Upper lobe of right lung (tissue), 1 donor: Measurements from ENCODE around the gene ZNF236. TPM values are rescaled to one million over a fixed set of nuclear protein-coding genes. Genes with fewer than 3 reads are reported as not detected.

Experiments
- ATAC-seq: fragments of 200-7000 bp; cut with Tn5 transposase; one replicate; pipeline ENCODE4 v1.9.1; 2020; ENCODE audit warnings: mild to moderate bottlenecking, moderate library complexity
- DNase-seq: peaks from one replicate; pipeline ENCODE4 v3.0.0-alpha.2; 2020
- H3K27ac ChIP-seq: fragments of 200-600 bp; one replicate; pipeline ENCODE4 v1.8.0; 2022
- H3K27me3 ChIP-seq: fragments of 200-600 bp; one replicate; pipeline ENCODE4 v1.8.0; 2022; ENCODE audit warnings: mild to moderate bottlenecking
- H3K36me3 ChIP-seq: fragments of 200-600 bp; one replicate; pipeline ENCODE4 v1.8.0; 2022
- H3K4me1 ChIP-seq: fragments of 200-600 bp; one replicate; pipeline ENCODE4 v1.8.0; 2022
- H3K4me3 ChIP-seq: fragments of 200-600 bp; one replicate; pipeline ENCODE4 v1.8.0; 2022; ENCODE audit warnings: mild to moderate bottlenecking
- H3K9me3 ChIP-seq: fragments of 200-600 bp; one replicate; pipeline ENCODE4 v1.8.0; 2022
- CTCF ChIP-seq: fragments of 200-600 bp; IDR thresholded peaks from one replicate; pipeline ENCODE4 v1.8.0; 2022; ENCODE audit warnings: antibody characterized with exemption
- intact Hi-C: fragments of 100-400 bp; cut with DNase I; formaldehyde crosslinking; loops from one replicate; pipeline ENCODE4 v1.11.0; 2022
- total RNA-seq: library from RNA; stranded (reverse); fragmentation: NEBNext Ultra II Directional; extraction: Animal tissue kit (Norgen Biotek cat#: 25700); gene quantifications from one replicate; pipeline ENCODE4 v1.2.1, GENCODE V29; 2021
- donor health status: DM: no; HTN: yes; CAD: no; lungs with severe emphysema.

The ZNF236 gene
- total RNA-seq, 1 donor from 2014 or later, result 14.9 TPM

GRCh38 chr18:76878426-76878825 is 56.1 kb downstream of the ZNF236 start:
- Histone ChIP-seq H3K27ac (no peak overlapping the region), H3K27me3 (no peaks in the 10 kb centered on the region), H3K9me3 (no peaks in the 10 kb centered on the region), H3K36me3 (peaks cover 53% of the 10 kb centered on the region), H3K4me1 (no peaks in the 10 kb centered on the region), H3K4me3 (no peak overlapping the region)
- intact Hi-C loops, result loop anchor here (10.0 kb wide), 1 partner anchor 74 kb away; no protein-coding TSS in a partner anchor
- DNase-seq, result no peak
- no peak for TF ChIP-seq CTCF
- no peak for ATAC-seq

GRCh38 chr18:76880026-76880425 is 57.7 kb downstream of the ZNF236 start:
- intact Hi-C loops, result no loop called here
- H3K27ac ChIP-seq, result no peak overlapping the region
- TF ChIP-seq CTCF, result no peak

GRCh38 chr18:76881744-76882143 is 59.4 kb downstream of the ZNF236 start:
- ATAC-seq (no peak), DNase-seq (no peak)
- Histone ChIP-seq H3K27me3 (no peaks in the 10 kb centered on the region), H3K4me3 (no peak overlapping the region), H3K27ac (no peak overlapping the region), H3K36me3 (peaks cover 72% of the 10 kb centered on the region), H3K9me3 (no peaks in the 10 kb centered on the region), H3K4me1 (no peaks in the 10 kb centered on the region)
- no peak for TF ChIP-seq CTCF
- intact Hi-C loops, result no loop called here

More at GRCh38 chr18:76880026-76880425, 57.7 kb downstream of the ZNF236 start:
- Histone ChIP-seq H3K4me3 (no peak overlapping the region), H3K27me3 (no peaks in the 10 kb centered on the region), H3K36me3 (peaks cover 67% of the 10 kb centered on the region), H3K9me3 (no peaks in the 10 kb centered on the region), H3K4me1 (no peaks in the 10 kb centered on the region)
- no peak for DNase-seq
- ATAC-seq, result no peak

- intact Hi-C loops, result no loop called here
- no peak for ATAC-seq
- DNase-seq, result no peak
- Histone ChIP-seq H3K27ac (no peak overlapping the region), H3K36me3 (peaks cover 70% of the 10 kb centered on the region), H3K27me3 (no peaks in the 10 kb centered on the region), H3K4me3 (no peak overlapping the region), H3K9me3 (no peaks in the 10 kb centered on the region), H3K4me1 (no peaks in the 10 kb centered on the region)
- TF ChIP-seq CTCF, result no peak
These were observed 59.8 kb downstream of the ZNF236 start for GRCh38 chr18:76882146-76882545.

- Histone ChIP-seq H3K4me1 (no peaks in the 10 kb centered on the region), H3K36me3 (peaks cover 73% of the 10 kb centered on the region), H3K4me3 (no peak overlapping the region), H3K27ac (no peak overlapping the region), H3K27me3 (no peaks in the 10 kb centered on the region), H3K9me3 (no peaks in the 10 kb centered on the region)
- no peak for ATAC-seq
- DNase-seq, result no peak
- intact Hi-C loops, result no loop called here
- no peak for TF ChIP-seq CTCF
These were observed 62.6 kb downstream of the ZNF236 start for GRCh38 chr18:76885001-76885400.

GRCh38 chr18:76886112-76886511 is 63.8 kb downstream of the ZNF236 start:
- no peak for DNase-seq
- peaks cover 61% of the 10 kb centered on the region for H3K36me3 ChIP-seq
- intact Hi-C loops, result no loop called here

More at GRCh38 chr18:76886112-76886511, 63.8 kb downstream of the ZNF236 start:
- TF ChIP-seq CTCF, result no peak
- Histone ChIP-seq H3K4me1 (no peaks in the 10 kb centered on the region), H3K9me3 (no peaks in the 10 kb centered on the region), H3K4me3 (no peak overlapping the region), H3K27me3 (no peaks in the 10 kb centered on the region), H3K27ac (no peak overlapping the region)
- ATAC-seq, result no peak
